Ishikawa (cell line): ENCODE data around the gene CAMK2D.

ENCODE experiments used
- EGR1 ChIP-seq: IDR thresholded peaks from 2 replicates; pipeline ENCODE4 v1.6.1; 2012
- EP300 ChIP-seq: IDR thresholded peaks from 2 replicates; pipeline ENCODE4 v1.6.1; 2012; ENCODE audit warnings: borderline replicate concordance
- FOXM1 ChIP-seq: IDR thresholded peaks from 2 replicates; pipeline ENCODE4 v1.6.1; 2012; ENCODE audit warnings: low read depth, borderline replicate concordance
- RAD21 ChIP-seq: IDR thresholded peaks from 2 replicates; pipeline ENCODE4 v1.6.1; 2012; ENCODE audit warnings: low read depth
- TAF1 ChIP-seq: IDR thresholded peaks from 2 replicates; pipeline ENCODE4 v1.6.1; 2012; ENCODE audit warnings: low read depth, mild to moderate bottlenecking
- TCF12 ChIP-seq: IDR thresholded peaks from 2 replicates; pipeline ENCODE4 v1.6.1; 2012; ENCODE audit warnings: low read depth
- TEAD4 ChIP-seq: IDR thresholded peaks from 2 replicates; pipeline ENCODE4 v1.6.1; 2012
- TF ChIP-seq, protein P1 (sequence below): IDR thresholded peaks from 2 replicates; pipeline ENCODE4 v1.6.1; 2012

DNA sequence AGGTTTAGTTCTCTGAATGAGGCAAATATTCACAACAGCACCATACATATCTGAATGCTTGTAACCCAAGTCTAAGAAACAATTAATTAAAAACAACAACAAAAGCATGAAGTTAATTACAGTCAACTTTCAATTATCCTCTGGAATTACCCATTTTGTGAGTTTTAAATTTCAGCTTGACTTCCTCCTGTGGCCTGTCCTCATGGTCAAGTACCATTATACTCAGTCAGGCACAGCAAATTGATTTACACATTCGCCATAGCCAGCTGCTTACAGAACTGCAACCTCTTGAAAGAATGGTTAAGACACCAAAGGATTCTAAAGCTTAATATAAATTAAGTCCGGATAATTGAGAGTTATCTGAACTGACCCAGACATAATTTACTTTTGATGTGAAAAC is 306.5 kb downstream of the CAMK2D start:
- TF ChIP-seq, protein P1, sequence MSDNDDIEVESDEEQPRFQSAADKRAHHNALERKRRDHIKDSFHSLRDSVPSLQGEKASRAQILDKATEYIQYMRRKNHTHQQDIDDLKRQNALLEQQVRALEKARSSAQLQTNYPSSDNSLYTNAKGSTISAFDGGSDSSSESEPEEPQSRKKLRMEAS: no peak
- TF ChIP-seq RAD21 (no peak), TAF1 (no peak), EGR1 (no peak), TEAD4 (no peak), FOXM1 (no peak), EP300 (no peak), TCF12 (no peak)
